GM23248 (cell line): ENCODE measurements around the gene NF1. TPM values are rescaled to one million over a fixed set of nuclear protein-coding genes. Genes with fewer than 3 reads are reported as not detected.

ENCODE experiments used
- DNase-seq: peaks from one replicate; pipeline ENCODE4 v3.0.0-alpha.2; 2015
- H2AFZ ChIP-seq: fragments of 200-600 bp; sonication (generic); 2 replicates; pipeline ENCODE4 v1.6.1; 2016; ENCODE audit warnings: antibody characterized with exemption
- H3F3A ChIP-seq: fragments of 200-600 bp; sonication (generic); 2 replicates; pipeline ENCODE4 v1.6.1; 2016; ENCODE audit warnings: mild to moderate bottlenecking, antibody characterized with exemption, mixed run types; ENCODE audit not compliant: insufficient read depth
- H3K27ac ChIP-seq: fragments of 200-600 bp; sonication (generic); 2 replicates; pipeline ENCODE4 v1.5.1; 2016; ENCODE audit warnings: mild to moderate bottlenecking
- H3K27me3 ChIP-seq: fragments of 200-600 bp; sonication (generic); replicated peaks from 2 replicates; pipeline ENCODE4 v1.6.1; 2016; ENCODE audit warnings: mild to moderate bottlenecking; ENCODE audit not compliant: insufficient read depth
- H3K36me3 ChIP-seq: fragments of 200-600 bp; sonication (generic); 2 replicates; pipeline ENCODE4 v1.6.1; 2016; ENCODE audit warnings: low read depth, mild to moderate bottlenecking
- H3K4me1 ChIP-seq: fragments of 200-600 bp; sonication (generic); 2 replicates; pipeline ENCODE4 v1.6.1; 2016; ENCODE audit warnings: mild to moderate bottlenecking; ENCODE audit not compliant: insufficient read depth
- H3K4me2 ChIP-seq: fragments of 200-600 bp; sonication (generic); one replicate; pipeline ENCODE4 v1.6.1; 2016; ENCODE audit warnings: mild to moderate bottlenecking; ENCODE audit not compliant: unreplicated experiment
- H3K4me3 ChIP-seq: fragments of 200-600 bp; sonication (generic); 2 replicates; pipeline ENCODE4 v1.5.1; 2016; ENCODE audit warnings: mild to moderate bottlenecking
- H3K79me2 ChIP-seq: fragments of 200-600 bp; sonication (generic); 2 replicates; pipeline ENCODE4 v1.6.1; 2016; ENCODE audit warnings: mild to moderate bottlenecking; ENCODE audit not compliant: insufficient read depth
- H3K9ac ChIP-seq: fragments of 200-600 bp; sonication (generic); 2 replicates; pipeline ENCODE4 v1.6.1; 2016; ENCODE audit warnings: mild to moderate bottlenecking
- H3K9me2 ChIP-seq: fragments of 200-600 bp; sonication (generic); 2 replicates; pipeline ENCODE4 v1.6.1; 2016; ENCODE audit warnings: mixed run types, mild to moderate bottlenecking, moderate library complexity; ENCODE audit not compliant: insufficient read depth
- H3K9me3 ChIP-seq: fragments of 200-600 bp; sonication (generic); one replicate; pipeline ENCODE4 v1.6.1; 2017; ENCODE audit warnings: low read depth
- H4K20me1 ChIP-seq: fragments of 200-600 bp; sonication (generic); 2 replicates; pipeline ENCODE4 v1.6.0; 2016; ENCODE audit not compliant: insufficient read depth
- EZH2 ChIP-seq: fragments of 200-600 bp; sonication (generic); IDR thresholded peaks from 2 replicates; pipeline ENCODE4 v1.6.1; 2018; ENCODE audit warnings: antibody characterized with exemption, mild to moderate bottlenecking; ENCODE audit not compliant: insufficient read depth, poor library complexity, severe bottlenecking
- EZH2phosphoT487 ChIP-seq: fragments of 200-600 bp; sonication (generic); IDR thresholded peaks from 2 replicates; pipeline ENCODE4 v1.6.1; 2018; ENCODE audit warnings: antibody characterized with exemption, moderate library complexity, mild to moderate bottlenecking, low read depth; ENCODE audit not compliant: insufficient read depth
- WGBS, 2 experiments: methylation state at CpG; one replicate each; pipeline ENCODE4 v1.1.6; 2015 to 2017; ENCODE audit warnings: low lambda C conversion rate in 2 of 2, low coverage in 1 of 2; ENCODE audit errors: missing lambda C conversion rate in 2 of 2; 5-methylcytosine and 5-hydroxymethylcytosine counted together
- in situ Hi-C: fragments of 300-500 bp; cut with MboI; formaldehyde crosslinking; loops from 2 replicates; pipeline ENCODE4 v1.15.0; 2020
- polyA plus RNA-seq: library from polyadenylated mRNA; unstranded; fragments of >200 nt; fragmentation: Nextera tagmentation; extraction: Ambion mirVana; gene quantifications from 2 replicates; pipeline ENCODE4 v1.2.1, GENCODE V29; 2016
- total RNA-seq: library from RNA; depleted of rRNA; stranded (reverse); fragments of >200 nt; shearing (Covaris generic); gene quantifications from 2 replicates; pipeline ENCODE4 v1.2.3, GENCODE V29; 2014

Gene NF1
- total and polyA plus RNA-seq, 2 experiments from 2014 or later, result 6.1 to 24.4 TPM

DNA sequence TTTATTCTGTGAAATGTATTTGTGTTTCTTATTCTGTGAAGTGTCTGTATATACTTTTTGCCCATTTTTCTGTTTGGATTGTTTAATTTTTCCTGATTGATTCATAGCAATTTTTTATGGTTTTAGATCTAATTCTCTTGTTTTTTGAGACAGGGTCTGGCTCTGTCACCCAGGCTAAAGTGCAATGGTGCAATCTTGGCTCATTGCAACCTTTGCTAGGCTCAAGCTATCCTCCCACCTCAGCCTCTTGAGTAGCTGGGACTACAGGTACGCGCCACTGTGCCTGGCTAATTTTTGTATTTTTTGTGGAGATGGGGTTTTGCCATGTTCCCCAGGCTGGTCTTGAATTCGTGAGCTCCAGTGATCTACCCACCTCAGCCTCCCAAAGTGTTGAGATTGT, 31.5 kb downstream of the NF1 start:
- peaks cover 5% of the 10 kb centered on the region; the same call in 1 of the 2 replicates for H4K20me1 ChIP-seq
- no peaks in the 10 kb centered on the region for H3K36me3 ChIP-seq
- H3K79me2 ChIP-seq, result peaks cover 100% of the 10 kb centered on the region
- no peak overlapping the region for H3K27ac ChIP-seq
- H3K9me3 ChIP-seq, result no peaks in the 10 kb centered on the region
- in situ Hi-C loops, result no loop called here
- H3K9ac ChIP-seq, result no peak overlapping the region
- WGBS, 2 experiments, result 99 to 100% methylated on average over 3 of the region's 3 CpGs
- no peaks in the 10 kb centered on the region for H3F3A ChIP-seq
- no peaks in the 10 kb centered on the region for H3K27me3 ChIP-seq
- H3K9me2 ChIP-seq, result no peaks in the 10 kb centered on the region
- no peak overlapping the region for H2AFZ ChIP-seq
- no peak overlapping the region for H3K4me3 ChIP-seq
- H3K4me1 ChIP-seq, result no peaks in the 10 kb centered on the region
- TF ChIP-seq EZH2 (no peak), EZH2phosphoT487 (no peak)
- DNase-seq, result no peak
- no peak overlapping the region for H3K4me2 ChIP-seq

DNA sequence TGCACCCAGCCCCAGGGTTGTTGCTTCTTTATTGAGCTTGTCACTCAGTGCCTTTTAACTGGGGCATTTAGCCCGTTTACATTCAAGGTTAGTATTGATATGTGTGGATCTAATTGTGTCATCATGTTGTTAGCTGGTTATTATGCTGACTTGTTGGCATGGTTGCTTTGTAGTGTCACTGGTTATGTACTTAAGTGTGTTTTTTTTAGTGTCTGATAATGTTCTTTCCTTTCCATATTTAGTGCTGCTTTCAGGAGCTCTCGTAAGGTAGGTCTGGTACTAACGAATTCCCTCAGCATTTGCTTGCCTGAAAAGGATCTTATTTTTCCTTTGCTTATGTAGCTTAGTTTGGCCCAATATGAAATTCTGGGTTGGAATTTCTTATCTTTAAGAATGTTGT, 33.5 kb downstream of the NF1 start:
- peaks cover 100% of the 10 kb centered on the region for H3K79me2 ChIP-seq
- WGBS, 2 experiments, result 96 to 98% methylated on average over 3 of the region's 3 CpGs
- H3K4me1 ChIP-seq, result no peaks in the 10 kb centered on the region
- no peaks in the 10 kb centered on the region for H3K9me2 ChIP-seq
- H3K4me3 ChIP-seq, result no peak overlapping the region
- H3K27me3 ChIP-seq, result no peaks in the 10 kb centered on the region
- no peak overlapping the region for H3K27ac ChIP-seq
- no peak for DNase-seq
- TF ChIP-seq EZH2phosphoT487, result no peak
- TF ChIP-seq EZH2, result no peak
- in situ Hi-C loops, result no loop called here
- H3F3A ChIP-seq, result no peaks in the 10 kb centered on the region
- no peaks in the 10 kb centered on the region for H3K36me3 ChIP-seq
- H2AFZ ChIP-seq, result no peak overlapping the region
- peaks cover 9% of the 10 kb centered on the region; the same call in 1 of the 2 replicates for H4K20me1 ChIP-seq
- no peak overlapping the region for H3K4me2 ChIP-seq
- no peak overlapping the region for H3K9ac ChIP-seq
- H3K9me3 ChIP-seq, result no peaks in the 10 kb centered on the region

DNA sequence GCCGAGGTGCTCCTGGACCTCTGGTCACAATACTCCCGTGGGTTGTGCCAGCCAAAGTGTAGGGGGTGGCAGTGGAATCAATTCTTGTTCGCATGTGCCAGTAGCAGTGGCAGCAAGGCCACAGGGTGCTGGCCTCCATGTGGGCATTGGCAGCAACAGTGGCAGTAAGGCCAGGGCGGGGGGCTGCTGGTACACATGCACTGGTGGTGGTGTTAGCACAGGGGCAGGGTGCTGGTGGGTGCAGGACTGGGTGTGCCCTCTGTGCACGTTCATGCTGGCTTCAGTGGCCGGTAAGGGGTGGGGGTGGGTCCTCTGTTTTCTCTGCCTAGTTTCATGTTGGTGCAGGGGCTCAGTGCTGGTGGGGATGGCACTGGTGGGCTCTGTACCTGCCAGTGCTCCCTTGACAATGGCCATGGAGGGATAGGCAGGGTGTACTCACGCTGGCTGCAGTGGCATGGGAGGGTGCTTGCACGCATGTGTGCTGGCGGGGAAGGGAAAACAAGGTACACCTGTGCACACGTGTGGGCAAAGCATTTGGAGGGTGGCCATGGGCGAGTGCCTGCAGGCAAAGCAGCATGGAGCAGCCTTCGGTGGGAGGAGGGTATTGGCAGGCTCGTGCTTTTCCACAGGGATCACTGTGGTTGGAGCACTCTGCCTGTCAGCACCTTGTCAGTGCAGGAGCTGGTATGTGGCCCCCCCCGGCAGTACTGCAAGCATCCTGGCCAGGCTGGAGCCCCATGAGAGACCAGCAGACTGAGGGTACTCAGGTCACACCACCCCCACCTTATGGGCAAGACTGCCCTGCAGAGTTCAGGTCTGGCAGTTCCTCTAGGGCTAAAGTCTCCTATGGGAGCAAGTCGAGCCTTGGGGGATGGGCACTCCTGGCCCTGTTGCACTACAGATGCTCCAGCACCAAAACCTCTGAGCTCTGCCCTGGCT, 35.8 kb downstream of the NF1 start:
- WGBS, 2 experiments, result 76 to 77% methylated on average over 14 to 15 of the region's 15 CpGs
- no peaks in the 10 kb centered on the region for H3K4me1 ChIP-seq
- no peaks in the 10 kb centered on the region for H3K27me3 ChIP-seq
- no peak overlapping the region for H3K27ac ChIP-seq
- H4K20me1 ChIP-seq, result peaks cover 9% of the 10 kb centered on the region; the same call in 1 of the 2 replicates
- H3K79me2 ChIP-seq, result peaks cover 100% of the 10 kb centered on the region
- no peaks in the 10 kb centered on the region for H3K9me2 ChIP-seq
- H3K4me3 ChIP-seq, result no peak overlapping the region
- TF ChIP-seq EZH2phosphoT487 (no peak), EZH2 (no peak)
- H3K9me3 ChIP-seq, result no peaks in the 10 kb centered on the region
- H3F3A ChIP-seq, result no peaks in the 10 kb centered on the region
- H3K9ac ChIP-seq, result no peak overlapping the region
- H3K4me2 ChIP-seq, result no peak overlapping the region
- no peak for DNase-seq
- no peaks in the 10 kb centered on the region for H3K36me3 ChIP-seq
- H2AFZ ChIP-seq, result no peak overlapping the region
- in situ Hi-C loops, result no loop called here

DNA sequence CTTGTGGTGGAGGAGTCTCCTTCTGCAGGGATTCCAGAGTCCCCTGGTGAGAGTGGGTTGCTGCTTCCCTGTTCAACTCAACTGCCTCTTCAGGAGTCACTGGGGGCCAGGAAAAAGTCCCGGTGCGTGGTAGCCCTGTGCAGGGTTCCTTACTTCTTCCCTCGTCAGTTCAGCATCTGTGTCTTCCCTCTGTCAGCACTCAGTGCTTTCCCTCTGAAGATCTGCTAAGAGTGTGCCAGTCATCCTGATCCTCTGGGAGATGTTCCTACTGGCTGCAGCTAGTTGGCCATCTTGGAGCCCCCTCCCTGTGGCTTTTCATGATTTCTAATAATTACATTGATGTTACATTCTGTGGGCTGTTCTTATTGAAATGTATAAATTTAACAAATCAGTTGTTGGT, 36.5 kb downstream of the NF1 start:
- H3K36me3 ChIP-seq, result no peaks in the 10 kb centered on the region
- in situ Hi-C loops, result no loop called here
- peaks cover 9% of the 10 kb centered on the region; the same call in 1 of the 2 replicates for H4K20me1 ChIP-seq
- no peak overlapping the region for H3K27ac ChIP-seq
- DNase-seq, result no peak
- no peak overlapping the region for H3K4me3 ChIP-seq
- no peaks in the 10 kb centered on the region for H3K9me2 ChIP-seq
- TF ChIP-seq EZH2phosphoT487, result no peak
- H3K9me3 ChIP-seq, result no peaks in the 10 kb centered on the region
- no peaks in the 10 kb centered on the region for H3K27me3 ChIP-seq
- H3K4me1 ChIP-seq, result 0 out of 2 replicates have a peak, but pooled peaks cover under 1% of the 10 kb centered on the region
- no peaks in the 10 kb centered on the region for H3F3A ChIP-seq
- H3K9ac ChIP-seq, result no peak overlapping the region
- peaks cover 97% of the 10 kb centered on the region for H3K79me2 ChIP-seq
- 90 to 100% methylated on average over 3 of the region's 3 CpGs for WGBS, 2 experiments
- no peak overlapping the region for H3K4me2 ChIP-seq
- no peak overlapping the region for H2AFZ ChIP-seq
